Cardiac muscle cell (in vitro differentiated cells and primary cell): ENCODE measurements around the gene GOLGA5. TPM values are rescaled to one million over a fixed set of nuclear protein-coding genes. Genes with fewer than 3 reads are reported as not detected.
"Not testable (repeated sequence)": the region's sequence is repeated elsewhere in the genome, so short reads cannot be mapped to it uniquely, and the experiment has no call there.

Source experiments
- DNase-seq, 2 donors: peaks; one replicate each; pipeline versions ENCODE4 v3.0.0 to v3.0.0-alpha.2; 2010 to 2017; ENCODE audit warnings: low read depth in 1 of 2, low spot score in 1 of 2
- H3K27ac ChIP-seq: fragments of 200-600 bp; sonication (generic); 2 replicates; pipeline ENCODE4 v1.5.1; 2016
- H3K27me3 ChIP-seq: fragments of 200-600 bp; sonication (generic); 2 replicates; pipeline ENCODE4 v1.6.0; 2016; ENCODE audit warnings: control low read depth
- H3K36me3 ChIP-seq: fragments of 200-600 bp; sonication (generic); 2 replicates; pipeline ENCODE4 v1.5.1; 2016; ENCODE audit warnings: control low read depth
- H3K4me1 ChIP-seq: fragments of 200-600 bp; sonication (generic); 2 replicates; pipeline ENCODE4 v1.8.1; 2017; ENCODE audit warnings: low read depth, mild to moderate bottlenecking, mixed run types
- H3K4me3 ChIP-seq: fragments of 200-600 bp; sonication (generic); 2 replicates; pipeline ENCODE4 v1.5.1; 2016; ENCODE audit warnings: mild to moderate bottlenecking
- H3K9me3 ChIP-seq: fragments of 200-600 bp; sonication (generic); 2 replicates; pipeline ENCODE4 v1.5.1; 2017; ENCODE audit warnings: low read depth, mild to moderate bottlenecking, control low read depth
- CTCF ChIP-seq: IDR thresholded peaks from 2 replicates; pipeline ENCODE4 v1.5.1; 2012; ENCODE audit warnings: low read depth, mild to moderate bottlenecking, low read length
- polyA plus RNA-seq: library from polyadenylated mRNA; unstranded; fragments of >200 nt; fragmentation: Nextera tagmentation; extraction: Ambion mirVana; gene quantifications from 2 replicates; pipeline ENCODE4 v1.2.1, GENCODE V29; 2016
- total RNA-seq: library from RNA; depleted of rRNA; stranded (reverse); fragments of >200 nt; gene quantifications from 2 replicates; pipeline ENCODE4 v1.2.3, GENCODE V29; 2016

The GOLGA5 gene
- total and polyA plus RNA-seq, 2 experiments from 2014 or later, result 21.8 to 32.5 TPM

- no peak for DNase-seq
- Histone ChIP-seq H3K4me1 (no peaks in the 10 kb centered on the region), H3K27ac (no peak overlapping the region), H3K27me3 (no peaks in the 10 kb centered on the region), H3K36me3 (no peaks in the 10 kb centered on the region), H3K4me3 (no peak overlapping the region), H3K9me3 (no peaks in the 10 kb centered on the region)
- no peak for TF ChIP-seq CTCF
Observed at GRCh38 chr14:92847278-92847677, 53.2 kb downstream of the GOLGA5 start.

- TF ChIP-seq CTCF, result no peak
- Histone ChIP-seq H3K36me3 (no peaks in the 10 kb centered on the region), H3K9me3 (no peaks in the 10 kb centered on the region), H3K27me3 (no peaks in the 10 kb centered on the region), H3K4me3 (no peak overlapping the region), H3K27ac (no peak overlapping the region), H3K4me1 (no peaks in the 10 kb centered on the region)
- DNase-seq, result no peak
Observed at GRCh38 chr14:92847749-92848148, 53.6 kb downstream of the GOLGA5 start.

GRCh38 chr14:92848887-92849286 lies 54.8 kb downstream of the GOLGA5 start:
- no peak for TF ChIP-seq CTCF
- H3K9me3 ChIP-seq, result no peaks in the 10 kb centered on the region
- no peak for DNase-seq
- H3K36me3 ChIP-seq, result no peaks in the 10 kb centered on the region
- no peaks in the 10 kb centered on the region for H3K4me1 ChIP-seq
- no peaks in the 10 kb centered on the region for H3K27me3 ChIP-seq
- H3K27ac ChIP-seq, result no peak overlapping the region
- no peak overlapping the region for H3K4me3 ChIP-seq

- Histone ChIP-seq H3K36me3 (no peaks in the 10 kb centered on the region), H3K27me3 (no peaks in the 10 kb centered on the region), H3K27ac (no peak overlapping the region), H3K9me3 (no peaks in the 10 kb centered on the region), H3K4me1 (no peaks in the 10 kb centered on the region), H3K4me3 (no peak overlapping the region)
- TF ChIP-seq CTCF, result no peak
- DNase-seq, result no peak
Observed at GRCh38 chr14:92850492-92850891, 56.4 kb downstream of the GOLGA5 start.

GRCh38 chr14:92853136-92853535 lies 59.0 kb downstream of the GOLGA5 start:
- not testable (repeated sequence) for H3K36me3 ChIP-seq, H3K4me1 ChIP-seq, H3K27ac ChIP-seq, H3K9me3 ChIP-seq, DNase-seq, H3K27me3 ChIP-seq, H3K4me3 ChIP-seq

- TF ChIP-seq CTCF, result no peak
- no peak for DNase-seq
- Histone ChIP-seq H3K4me3 (no peak overlapping the region), H3K4me1 (no peaks in the 10 kb centered on the region), H3K27me3 (no peaks in the 10 kb centered on the region), H3K9me3 (no peaks in the 10 kb centered on the region), H3K27ac (no peak overlapping the region), H3K36me3 (no peaks in the 10 kb centered on the region)
Observed at GRCh38 chr14:92860049-92860840, 66.1 kb downstream of the GOLGA5 start.
